Caco-2 (cell line): ENCODE measurements around the gene KNG1. TPM values are rescaled to one million over a fixed set of nuclear protein-coding genes. Genes with fewer than 3 reads are reported as not detected.

Experiments used
- BruUV-seq: library from RNA; stranded (reverse); fragments of 400-500 nt; replicated peaks from 2 replicates; lab custom pipeline; 2021; lab: Mats Ljungman, UMichigan
- CTCF ChIA-PET: fragments of 300-600 bp; sonication (Branson Sonifier 250); formaldehyde crosslinking; loops from one replicate; lab custom pipeline; 2022; ENCODE audit warnings: antibody characterized with exemption; lab: Charles Lee
- POLR2A ChIA-PET: fragments of 300-600 bp; sonication (Branson Sonifier 250); formaldehyde crosslinking; loops from one replicate; lab custom pipeline; 2022; ENCODE audit warnings: antibody characterized with exemption; lab: Charles Lee
- DNase-seq, 2 experiments: peaks; one replicate each; pipeline versions ENCODE4 v3.0.0 to v3.0.0-alpha.2; 2020 to 2022
- H3K27me3 ChIP-seq: replicated peaks from 2 replicates; pipeline ENCODE4 v1.6.0; 2011; ENCODE audit warnings: low read length; ENCODE audit not compliant: control insufficient read depth, insufficient read depth
- H3K36me3 ChIP-seq: 2 replicates; pipeline ENCODE4 v1.5.1; 2011; ENCODE audit warnings: low read length; ENCODE audit not compliant: control insufficient read depth, insufficient read depth
- H3K4me1 ChIP-seq: fragments of 250-450 bp; sonication (Bioruptor Pico); 2 replicates; pipeline ENCODE4 v1.5.1; 2020; ENCODE audit warnings: mild to moderate bottlenecking
- H3K4me3 ChIP-seq: 2 replicates; pipeline ENCODE4 v1.5.1; 2011; ENCODE audit warnings: low read depth, mild to moderate bottlenecking, control low read depth, low read length
- H3K9me3 ChIP-seq: fragments of 250-450 bp; sonication (Bioruptor Pico); 2 replicates; pipeline ENCODE4 v1.5.1; 2020; ENCODE audit warnings: mild to moderate bottlenecking, moderate library complexity
- H3K27ac Mint-ChIP-seq: one replicate; pipeline ENCODE4 v1.8.0; 2022; ENCODE audit warnings: mixed read lengths; ENCODE audit not compliant: unreplicated experiment
- H3K27me3 Mint-ChIP-seq: one replicate; pipeline ENCODE4 v1.8.0; 2022; ENCODE audit warnings: mixed read lengths; ENCODE audit not compliant: insufficient read depth, unreplicated experiment
- H3K36me3 Mint-ChIP-seq: one replicate; pipeline ENCODE4 v1.8.0; 2022; ENCODE audit warnings: mild to moderate bottlenecking, mixed read lengths; ENCODE audit not compliant: insufficient read depth, unreplicated experiment
- H3K4me1 Mint-ChIP-seq: one replicate; pipeline ENCODE4 v1.8.0; 2022; ENCODE audit warnings: low read depth, mixed read lengths; ENCODE audit not compliant: unreplicated experiment
- H3K4me3 Mint-ChIP-seq: one replicate; pipeline ENCODE4 v1.8.0; 2022; ENCODE audit warnings: mild to moderate bottlenecking, moderate library complexity, mixed read lengths; ENCODE audit not compliant: unreplicated experiment
- H3K9me3 Mint-ChIP-seq: one replicate; pipeline ENCODE4 v1.8.0; 2022; ENCODE audit warnings: mixed read lengths; ENCODE audit not compliant: unreplicated experiment
- intact Hi-C: fragments of 100-400 bp; cut with micrococcal nuclease; formaldehyde crosslinking; loops from one replicate; pipeline ENCODE4 v1.10.0; 2022; ENCODE audit not compliant: unreplicated experiment
- total RNA-seq: library from RNA; stranded (reverse); gene quantifications from 2 replicates; pipeline ENCODE4 v1.2.3, GENCODE V29; 2022
- TF ChIP-seq, protein P1 (sequence below), 2 experiments: fragments of 200-600 bp in 1 of 2; IDR thresholded peaks; 1 replicate in 1 of 2; 2 replicates in 1 of 2; pipeline versions ENCODE4 v1.5.1 to v1.8.0; 2011 to 2022; ENCODE audit warnings: antibody characterized with exemption in 1 of 2, control low read depth in 1 of 2, inconsistent platforms in 1 of 2, low read depth in 1 of 2, low read length in 1 of 2, mild to moderate bottlenecking in 1 of 2, moderate library complexity in 1 of 2; ENCODE audit not compliant: insufficient read depth in 1 of 2, severe bottlenecking in 1 of 2, unreplicated experiment in 1 of 2

Gene KNG1
- total RNA-seq, 1 experiment from 2014 or later: 9.5 TPM

DNA sequence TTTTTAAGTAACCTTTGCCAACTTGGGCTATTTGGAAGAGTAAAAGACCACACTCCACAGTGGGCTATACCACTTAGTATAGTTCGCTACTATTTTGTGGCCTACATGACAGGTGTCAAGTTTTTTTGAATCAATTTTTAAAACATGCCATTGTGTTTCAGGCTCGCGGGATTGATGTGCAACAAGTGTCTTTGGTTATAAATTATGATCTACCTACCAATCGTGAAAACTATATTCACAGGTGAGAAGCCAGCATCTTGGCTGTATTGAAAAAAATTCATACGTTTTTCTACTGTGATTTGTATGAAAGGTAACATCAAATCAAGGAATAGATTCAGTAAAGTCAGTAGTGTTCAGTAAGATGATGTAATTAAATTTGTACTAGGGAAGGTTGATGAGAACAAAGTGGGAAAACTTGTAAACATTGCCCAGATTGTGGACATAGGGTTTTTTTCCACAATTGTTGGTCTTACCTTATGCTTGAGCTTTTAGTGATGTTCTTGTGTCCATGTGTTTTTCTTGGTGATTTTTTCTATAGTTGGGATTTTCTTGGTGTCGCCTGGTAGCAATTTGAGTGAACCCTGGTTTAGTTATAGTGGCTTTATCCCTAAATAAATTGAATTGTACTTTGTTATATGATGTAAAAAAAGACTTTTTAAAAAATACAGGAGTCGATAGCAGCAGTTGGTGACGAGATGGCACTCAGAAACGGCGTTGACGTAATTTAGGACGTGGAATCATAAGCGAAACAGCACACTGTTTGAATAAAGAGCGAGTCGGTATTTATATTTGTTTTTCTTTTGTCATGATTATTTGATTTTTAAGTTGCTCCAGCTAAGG, 70.7 kb downstream of the KNG1 start:
- BruUV-seq: no TSS peak
- peak overlapping the region; percentile 69 for H3K27ac Mint-ChIP-seq
- Histone ChIP-seq H3K27me3 (no peaks in the 10 kb centered on the region), H3K36me3 (peaks cover 15% of the 10 kb centered on the region), H3K4me1 (peaks cover 8% of the 10 kb centered on the region; the same call in 1 of the 2 replicates), H3K4me3 (no peak overlapping the region), H3K9me3 (no peaks in the 10 kb centered on the region)
- no peaks in the 10 kb centered on the region for H3K9me3 Mint-ChIP-seq
- peak overlapping the region; percentile 50 for H3K4me3 Mint-ChIP-seq
- TF ChIP-seq, protein P1, sequence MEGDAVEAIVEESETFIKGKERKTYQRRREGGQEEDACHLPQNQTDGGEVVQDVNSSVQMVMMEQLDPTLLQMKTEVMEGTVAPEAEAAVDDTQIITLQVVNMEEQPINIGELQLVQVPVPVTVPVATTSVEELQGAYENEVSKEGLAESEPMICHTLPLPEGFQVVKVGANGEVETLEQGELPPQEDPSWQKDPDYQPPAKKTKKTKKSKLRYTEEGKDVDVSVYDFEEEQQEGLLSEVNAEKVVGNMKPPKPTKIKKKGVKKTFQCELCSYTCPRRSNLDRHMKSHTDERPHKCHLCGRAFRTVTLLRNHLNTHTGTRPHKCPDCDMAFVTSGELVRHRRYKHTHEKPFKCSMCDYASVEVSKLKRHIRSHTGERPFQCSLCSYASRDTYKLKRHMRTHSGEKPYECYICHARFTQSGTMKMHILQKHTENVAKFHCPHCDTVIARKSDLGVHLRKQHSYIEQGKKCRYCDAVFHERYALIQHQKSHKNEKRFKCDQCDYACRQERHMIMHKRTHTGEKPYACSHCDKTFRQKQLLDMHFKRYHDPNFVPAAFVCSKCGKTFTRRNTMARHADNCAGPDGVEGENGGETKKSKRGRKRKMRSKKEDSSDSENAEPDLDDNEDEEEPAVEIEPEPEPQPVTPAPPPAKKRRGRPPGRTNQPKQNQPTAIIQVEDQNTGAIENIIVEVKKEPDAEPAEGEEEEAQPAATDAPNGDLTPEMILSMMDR (IDR thresholded peaks at IDR 0.05; ENCODE audit: insufficient read depth in 1 of 2, low read depth in 1 of 2, low read length in 1 of 2, severe bottlenecking in 1 of 2, unreplicated experiment in 1 of 2): no peak
- ChIA-PET CTCF (no interaction called here), POLR2A (no interaction called here)
- H3K4me1 Mint-ChIP-seq: peaks cover 17% of the 10 kb centered on the region
- H3K36me3 Mint-ChIP-seq: peaks cover 98% of the 10 kb centered on the region
- intact Hi-C loops: no loop called here
- no peaks in the 10 kb centered on the region for H3K27me3 Mint-ChIP-seq
- DNase-seq: no peak

DNA sequence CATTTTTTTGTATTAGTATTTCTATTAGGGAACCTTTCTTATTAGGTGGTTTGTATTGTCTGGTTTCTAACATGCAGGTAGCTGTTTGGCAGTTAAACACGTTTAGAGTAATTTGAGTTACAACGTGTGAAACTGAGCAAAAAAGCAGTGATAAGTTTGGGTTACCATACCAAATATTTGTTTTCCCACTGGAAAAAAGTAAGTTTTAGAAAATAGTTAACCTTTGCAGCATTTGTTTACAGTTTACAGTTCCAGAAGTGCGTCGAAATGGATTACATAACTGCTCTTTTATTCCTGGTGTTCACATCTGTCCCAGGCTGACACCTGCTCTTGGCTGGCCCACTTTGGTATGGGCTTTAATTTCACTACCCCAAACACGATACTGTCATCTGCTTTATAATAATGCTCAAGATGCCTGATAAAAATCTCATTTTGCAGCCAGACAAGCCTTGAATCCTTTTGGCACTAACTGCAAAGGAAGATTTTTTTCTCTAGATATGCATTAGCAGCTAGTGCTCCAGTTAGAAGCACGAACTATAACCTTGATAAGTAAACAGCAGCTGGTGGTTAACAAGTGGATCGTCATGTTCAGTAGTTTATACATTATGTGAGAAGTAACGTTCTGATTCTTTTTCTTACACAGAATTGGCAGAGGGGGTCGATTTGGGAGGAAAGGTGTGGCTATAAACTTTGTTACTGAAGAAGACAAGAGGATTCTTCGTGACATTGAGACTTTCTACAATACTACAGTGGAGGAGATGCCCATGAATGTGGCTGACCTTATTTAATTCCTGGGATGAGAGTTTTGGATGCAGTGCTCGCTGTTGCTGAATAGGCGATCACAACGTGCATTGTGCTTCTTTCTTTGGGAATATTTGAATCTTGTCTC, 71.6 kb downstream of the KNG1 start:
- peaks cover 12% of the 10 kb centered on the region for H3K4me1 Mint-ChIP-seq
- no peaks in the 10 kb centered on the region for H3K9me3 Mint-ChIP-seq
- Histone ChIP-seq H3K36me3 (peaks cover 15% of the 10 kb centered on the region), H3K4me1 (peaks cover 8% of the 10 kb centered on the region; the same call in 1 of the 2 replicates), H3K9me3 (no peaks in the 10 kb centered on the region), H3K27me3 (no peaks in the 10 kb centered on the region), H3K4me3 (no peak overlapping the region)
- no TSS peak for BruUV-seq
- TF ChIP-seq, protein P1 (IDR thresholded peaks at IDR 0.05; ENCODE audit: insufficient read depth in 1 of 2, low read depth in 1 of 2, low read length in 1 of 2, severe bottlenecking in 1 of 2, unreplicated experiment in 1 of 2): no peak
- CTCF ChIA-PET: no interaction called here
- H3K27me3 Mint-ChIP-seq: no peaks in the 10 kb centered on the region
- H3K36me3 Mint-ChIP-seq: peaks cover 96% of the 10 kb centered on the region
- no peak for DNase-seq
- H3K27ac Mint-ChIP-seq: peak overlapping the region; percentile 69
- intact Hi-C loops: no loop called here
- peak overlapping the region; percentile 50 for H3K4me3 Mint-ChIP-seq
- POLR2A ChIA-PET: no interaction called here
